Endothelial cell of umbilical vein (primary cell): ENCODE measurements around the gene MYO1G. TPM values are rescaled to one million over a fixed set of nuclear protein-coding genes. Genes with fewer than 3 reads are reported as not detected.

Source experiments
- BruUV-seq: library from RNA; stranded (reverse); fragments of 400-500 nt; replicated peaks from 2 replicates; lab custom pipeline; 2021; lab: Mats Ljungman, UMichigan
- CTCF ChIA-PET: fragments of 300-600, 350-600 bp; sonication (Branson Sonifier 250); formaldehyde crosslinking; loops from one replicate; lab custom pipeline; 2021; ENCODE audit warnings: antibody characterized with exemption, inconsistent platforms; lab: Charles Lee
- POLR2A ChIA-PET: fragments of 300-600, 350-600 bp; sonication (Branson Sonifier 250); formaldehyde crosslinking; loops from one replicate; lab custom pipeline; 2021; ENCODE audit warnings: antibody characterized with exemption, inconsistent platforms; lab: Charles Lee
- DNase-seq: peaks from one replicate; pipeline ENCODE4 v3.0.0-alpha.2; 2011; ENCODE audit warnings: low read depth, low spot score
- FAIRE-seq: peaks from 2 replicates; lab custom pipeline; 2011; peaks lifted over from hg19 to GRCh38; lab: Jason Lieb, UNC
- H2AFZ ChIP-seq: 2 replicates; pipeline ENCODE4 v1.6.0; 2012; ENCODE audit warnings: low read depth, low read length, control low read depth, inconsistent platforms
- H3K27ac ChIP-seq: 2 replicates; pipeline ENCODE4 v1.5.1; 2011; ENCODE audit warnings: low read depth, mild to moderate bottlenecking, control low read depth, low read length, moderate library complexity; ENCODE audit not compliant: insufficient read depth
- H3K27me3 ChIP-seq, 2 experiments: 2 replicates each; pipeline versions ENCODE4 v1.6.0 to v1.6.1; 2011; ENCODE audit warnings: low read length in 2 of 2, mixed read lengths in 1 of 2; ENCODE audit not compliant: control insufficient read depth in 2 of 2, insufficient read depth in 2 of 2
- H3K36me3 ChIP-seq, 2 experiments: 2 replicates in 1 of 2; 3 replicates in 1 of 2; pipeline ENCODE4 v1.5.1; 2011; ENCODE audit warnings: low read length in 2 of 2, mild to moderate bottlenecking in 1 of 2, moderate library complexity in 1 of 2; ENCODE audit not compliant: control insufficient read depth in 2 of 2, insufficient read depth in 2 of 2; ENCODE audit errors: extremely low read depth in 1 of 2
- H3K4me1 ChIP-seq: 3 replicates; pipeline ENCODE4 v1.5.1; 2011; ENCODE audit warnings: mild to moderate bottlenecking, low read length; ENCODE audit not compliant: control insufficient read depth, insufficient read depth; ENCODE audit errors: extremely low read depth
- H3K4me2 ChIP-seq: 2 replicates; pipeline ENCODE4 v1.6.1; 2011; ENCODE audit warnings: low read length, control low read depth, mixed read lengths; ENCODE audit not compliant: insufficient read depth
- H3K4me3 ChIP-seq, 3 experiments: fragments of 200-600 bp in 1 of 3; sonication (generic), shearing (Covaris generic) in 1 of 3; replicated peaks in 1 of 3; 2 replicates each; pipeline ENCODE4 v1.5.1; 2011 to 2016; ENCODE audit warnings: control low read depth in 3 of 3, low read length in 3 of 3, mild to moderate bottlenecking in 2 of 3, inconsistent platforms in 1 of 3, low read depth in 1 of 3, moderate library complexity in 1 of 3; ENCODE audit not compliant: insufficient read depth in 1 of 3
- H3K79me2 ChIP-seq: 2 replicates; pipeline ENCODE4 v1.6.0; 2012; ENCODE audit warnings: low read length, inconsistent platforms; ENCODE audit not compliant: control insufficient read depth, insufficient read depth
- H3K9ac ChIP-seq: replicated peaks from 2 replicates; pipeline ENCODE3; 2011; ENCODE audit warnings: low read length, control low read depth; ENCODE audit not compliant: insufficient read depth; ENCODE audit errors: extremely low read depth
- H3K9me1 ChIP-seq: replicated peaks from 3 replicates; pipeline ENCODE4 v1.6.0; 2011; ENCODE audit warnings: mild to moderate bottlenecking, low read length; ENCODE audit not compliant: control insufficient read depth, insufficient read depth; ENCODE audit errors: extremely low read depth
- H3K9me3 ChIP-seq: replicated peaks from 2 replicates; pipeline ENCODE4 v1.5.1; 2012; ENCODE audit warnings: low read length, inconsistent platforms; ENCODE audit not compliant: control insufficient read depth, insufficient read depth
- H4K20me1 ChIP-seq: replicated peaks from 2 replicates; pipeline ENCODE3; 2011; ENCODE audit warnings: mild to moderate bottlenecking, low read length; ENCODE audit not compliant: control insufficient read depth, insufficient read depth; ENCODE audit errors: extremely low read depth
- FOS ChIP-seq: IDR thresholded peaks from 2 replicates; pipeline ENCODE4 v1.6.1; 2011; ENCODE audit warnings: mild to moderate bottlenecking, low read length, moderate library complexity, borderline replicate concordance; ENCODE audit not compliant: insufficient read depth
- GATA2 ChIP-seq: IDR thresholded peaks from 2 replicates; pipeline ENCODE4 v1.7.0; 2011; ENCODE audit warnings: low read depth, mild to moderate bottlenecking, moderate library complexity, mixed read lengths, low read length; ENCODE audit not compliant: insufficient read length, insufficient read depth
- JUN ChIP-seq: IDR thresholded peaks from 2 replicates; pipeline ENCODE4 v1.6.1; 2011; ENCODE audit warnings: borderline replicate concordance, low read depth; ENCODE audit not compliant: insufficient read length, insufficient read depth
- MAX ChIP-seq: IDR thresholded peaks from 2 replicates; pipeline ENCODE4 v1.6.1; 2011; ENCODE audit not compliant: insufficient read depth, insufficient read length
- MYC ChIP-seq: IDR thresholded peaks from one replicate; pipeline ENCODE4 v1.6.1; 2011; ENCODE audit warnings: mild to moderate bottlenecking, low read depth, low read length
- POLR2A ChIP-seq: IDR thresholded peaks from 2 replicates; pipeline ENCODE4 v1.6.1; 2012; ENCODE audit warnings: low read depth, mild to moderate bottlenecking, control low read depth, low read length
- POLR2AphosphoS5 ChIP-seq: IDR thresholded peaks from 2 replicates; pipeline ENCODE4 v1.6.1; 2012; ENCODE audit warnings: low read depth, mild to moderate bottlenecking, control low read depth, low read length, moderate library complexity; ENCODE audit not compliant: insufficient read depth
- dilution Hi-C: fragments of 300-500 bp; cut with MboI; formaldehyde crosslinking; loops from one replicate; pipeline ENCODE4 v1.15.0; 2019; ENCODE audit warnings: low sequenced_read_pairs; ENCODE audit not compliant: extremely low pct_ligation_motif_present
- intact Hi-C: fragments of 100-400 bp; cut with micrococcal nuclease; formaldehyde crosslinking; loops from one replicate; pipeline ENCODE4 v1.10.0; 2022
- polyA plus RNA-seq, 4 experiments: library from polyadenylated mRNA; depleted of rRNA in 3 of 4; stranded (reverse) in 3 of 4; unstranded in 1 of 4; fragments of >200 nt; gene quantifications; 2 replicates each; pipeline versions ENCODE4 v1.2.1 to v1.2.3, GENCODE V29; 2011 to 2012; ENCODE audit warnings: missing spikeins in 1 of 4
- total RNA-seq: library from RNA; stranded (reverse); gene quantifications from 2 replicates; pipeline ENCODE4 v1.2.3, GENCODE V29; 2021
- TF ChIP-seq, protein P1 (sequence below), 2 donors: IDR thresholded peaks; 1 replicate in 1 of 2; 2 replicates in 1 of 2; pipeline ENCODE4 v1.5.1; 2011; ENCODE audit warnings: low read length in 2 of 2, mild to moderate bottlenecking in 2 of 2, moderate library complexity in 2 of 2, control low read depth in 1 of 2, inconsistent platforms in 1 of 2, low read depth in 1 of 2; ENCODE audit not compliant: insufficient read depth in 1 of 2; ENCODE audit errors: extremely low read depth in 1 of 2

MYO1G gene
- total and polyA plus RNA-seq, 2 donors (not counting 3 experiments of a cell fraction or from before 2014, with no cell fraction given), result 0.11 TPM; not detected in 1

DNA sequence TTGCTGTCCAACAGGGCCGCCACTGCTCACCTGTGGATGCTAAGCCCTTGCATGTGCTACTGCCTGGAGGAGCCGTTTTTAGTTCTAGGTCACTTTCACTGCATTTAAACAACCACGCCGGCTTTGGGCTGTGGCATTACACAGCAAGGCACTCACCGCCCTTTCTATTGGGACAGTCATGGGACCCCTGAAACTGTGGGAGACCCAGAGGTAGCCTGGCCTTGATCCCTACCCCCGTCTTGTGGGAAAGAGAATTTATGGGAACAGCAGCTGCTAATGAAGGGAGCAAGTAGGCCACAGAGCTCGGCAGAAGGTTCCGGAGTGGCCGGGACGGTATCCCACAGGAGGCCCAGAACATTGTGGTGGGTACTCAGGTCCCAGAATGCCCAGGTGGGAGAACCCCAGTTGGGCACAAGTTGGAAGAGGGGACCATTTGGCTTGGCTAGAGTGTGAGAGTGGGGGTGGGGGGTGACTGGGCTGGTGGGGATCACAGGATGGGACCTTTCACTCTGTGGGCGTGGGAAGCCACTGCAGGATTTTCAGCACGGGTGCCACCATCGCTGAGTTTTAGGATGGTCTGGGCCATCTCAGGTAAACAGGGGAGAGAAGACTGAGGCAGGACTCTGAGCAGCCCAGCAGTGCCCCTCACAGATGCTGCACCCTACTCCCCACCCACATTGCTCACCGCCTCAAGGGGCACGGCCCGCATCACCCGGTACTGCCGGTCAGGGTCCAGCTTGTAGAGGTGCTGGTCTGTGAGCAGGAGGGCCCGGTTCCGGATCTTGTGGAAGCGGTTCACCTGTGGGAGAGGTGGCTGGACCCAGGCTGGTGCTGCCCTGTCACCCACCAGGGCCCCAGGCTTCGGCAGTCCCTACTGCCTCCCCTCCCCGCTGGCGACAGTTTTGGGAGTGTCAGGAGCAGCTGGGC lies 15.2 kb downstream of the MYO1G start:
- no peak overlapping the region for H3K4me2 ChIP-seq
- no peak overlapping the region for H3K4me3 ChIP-seq
- ChIA-PET POLR2A (no interaction called here), CTCF (interaction anchor here (1.0 to 6.3 kb wide), 4 partner anchors 10 to 173 kb away, joined by 3 to 55 read pairs (median 22); no protein-coding TSS in a partner anchor)
- dilution Hi-C loops, result no loop called here
- no peaks in the 10 kb centered on the region for H3K9me3 ChIP-seq
- no TSS peak for BruUV-seq
- intact Hi-C loops, result no loop called here
- H3K9me1 ChIP-seq, result no peaks in the 10 kb centered on the region
- TF ChIP-seq FOS (no peak), POLR2A (no peak), MAX (no peak), MYC (no peak), POLR2AphosphoS5 (no peak), GATA2 (no peak), JUN (no peak)
- TF ChIP-seq, protein P1, sequence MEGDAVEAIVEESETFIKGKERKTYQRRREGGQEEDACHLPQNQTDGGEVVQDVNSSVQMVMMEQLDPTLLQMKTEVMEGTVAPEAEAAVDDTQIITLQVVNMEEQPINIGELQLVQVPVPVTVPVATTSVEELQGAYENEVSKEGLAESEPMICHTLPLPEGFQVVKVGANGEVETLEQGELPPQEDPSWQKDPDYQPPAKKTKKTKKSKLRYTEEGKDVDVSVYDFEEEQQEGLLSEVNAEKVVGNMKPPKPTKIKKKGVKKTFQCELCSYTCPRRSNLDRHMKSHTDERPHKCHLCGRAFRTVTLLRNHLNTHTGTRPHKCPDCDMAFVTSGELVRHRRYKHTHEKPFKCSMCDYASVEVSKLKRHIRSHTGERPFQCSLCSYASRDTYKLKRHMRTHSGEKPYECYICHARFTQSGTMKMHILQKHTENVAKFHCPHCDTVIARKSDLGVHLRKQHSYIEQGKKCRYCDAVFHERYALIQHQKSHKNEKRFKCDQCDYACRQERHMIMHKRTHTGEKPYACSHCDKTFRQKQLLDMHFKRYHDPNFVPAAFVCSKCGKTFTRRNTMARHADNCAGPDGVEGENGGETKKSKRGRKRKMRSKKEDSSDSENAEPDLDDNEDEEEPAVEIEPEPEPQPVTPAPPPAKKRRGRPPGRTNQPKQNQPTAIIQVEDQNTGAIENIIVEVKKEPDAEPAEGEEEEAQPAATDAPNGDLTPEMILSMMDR (IDR thresholded peaks at IDR 0.05; ENCODE audit: extremely low read depth in 1 of 2, insufficient read depth in 1 of 2, low read depth in 1 of 2, low read length in 2 of 2), result no peak
- H3K4me1 ChIP-seq, result peaks cover 3% of the 10 kb centered on the region
- peak overlapping the region; percentile 99 for H2AFZ ChIP-seq
- no peak overlapping the region for H3K9ac ChIP-seq
- no peaks in the 10 kb centered on the region for H3K36me3 ChIP-seq
- no peak for FAIRE-seq
- H3K27me3 ChIP-seq, result peaks cover 2 to 4% of the 10 kb centered on the region in 2 experiments
- H4K20me1 ChIP-seq, result no peaks in the 10 kb centered on the region
- H3K79me2 ChIP-seq, result no peaks in the 10 kb centered on the region
- H3K27ac ChIP-seq, result no peak overlapping the region
- no peak for DNase-seq
